ENCODE data around the gene TEX2.

Gene TEX2

GRCh38 chr17:64244165-64244564 lies 18.9 kb downstream of the TEX2 start:
- H3K27me3 ChIP-seq (ENCODE audit: insufficient read depth, poor library complexity, severe bottlenecking), result no peaks in the 10 kb centered on the region
- DNase-seq (ENCODE audit: low read depth in 1 of 2, low spot score in 1 of 2), result no peak
- no peak overlapping the region for H3K27ac ChIP-seq (replicated peaks)
- no peak overlapping the region for H3K4me3 ChIP-seq (replicated peaks; ENCODE audit: insufficient read depth, low read length)
- no peak for TF ChIP-seq POLR2AphosphoS5 (IDR thresholded peaks at IDR 0.05; ENCODE audit: low read depth)
- no peak for TF ChIP-seq GABPA (IDR thresholded peaks at IDR 0.05; ENCODE audit: low read depth)
- no peak for TF ChIP-seq REST (IDR thresholded peaks at IDR 0.05; ENCODE audit: insufficient replicate concordance, low read depth)
- no peak for TF ChIP-seq SPI1 (IDR thresholded peaks at IDR 0.05; ENCODE audit: borderline replicate concordance, low read depth)

GRCh38 chr17:64243340-64243739 lies 19.7 kb downstream of the TEX2 start:
- no peaks in the 10 kb centered on the region for H3K27me3 ChIP-seq (ENCODE audit: insufficient read depth, poor library complexity, severe bottlenecking)
- H3K4me3 ChIP-seq (replicated peaks; ENCODE audit: insufficient read depth, low read length), result no peak overlapping the region
- TF ChIP-seq GABPA (IDR thresholded peaks at IDR 0.05; ENCODE audit: low read depth) (no peak), CTCF (IDR thresholded peaks at IDR 0.05; ENCODE audit: insufficient read depth, low read length) (no peak), POLR2AphosphoS5 (IDR thresholded peaks at IDR 0.05; ENCODE audit: low read depth) (no peak), REST (IDR thresholded peaks at IDR 0.05; ENCODE audit: insufficient replicate concordance, low read depth) (no peak), SPI1 (IDR thresholded peaks at IDR 0.05; ENCODE audit: borderline replicate concordance, low read depth) (no peak)
- no peak for DNase-seq (ENCODE audit: low read depth in 1 of 2, low spot score in 1 of 2)
- H3K27ac ChIP-seq (replicated peaks), result no peak overlapping the region

GRCh38 chr17:64242633-64243032 lies 20.4 kb downstream of the TEX2 start:
- H3K27me3 ChIP-seq (ENCODE audit: insufficient read depth, poor library complexity, severe bottlenecking), result no peaks in the 10 kb centered on the region
- no peak overlapping the region for H3K27ac ChIP-seq (replicated peaks)
- no peak overlapping the region for H3K4me3 ChIP-seq (replicated peaks; ENCODE audit: insufficient read depth, low read length)
- DNase-seq (ENCODE audit: low read depth in 1 of 2, low spot score in 1 of 2), result no peak
- TF ChIP-seq CTCF (IDR thresholded peaks at IDR 0.05; ENCODE audit: insufficient read depth, low read length), result no peak
- no peak for TF ChIP-seq REST (IDR thresholded peaks at IDR 0.05; ENCODE audit: insufficient replicate concordance, low read depth)
- no peak for TF ChIP-seq POLR2AphosphoS5 (IDR thresholded peaks at IDR 0.05; ENCODE audit: low read depth)
- no peak for TF ChIP-seq GABPA (IDR thresholded peaks at IDR 0.05; ENCODE audit: low read depth)
- no peak for TF ChIP-seq SPI1 (IDR thresholded peaks at IDR 0.05; ENCODE audit: borderline replicate concordance, low read depth)

All from HL-60 (cell line).